Transverse colon (tissue), 4 donors: ENCODE results near the gene P4HTM.

Source experiments
- POLR2A ChIP-seq: fragments of 450-650 bp; IDR thresholded peaks from one replicate; pipeline ENCODE4 v1.6.1; 2016; ENCODE audit warnings: antibody characterized with exemption, mild to moderate bottlenecking, moderate library complexity
- POLR2AphosphoS5 ChIP-seq, 3 donors: sonication (generic); formaldehyde crosslinking; IDR thresholded peaks; one replicate each; pipeline ENCODE4 v1.6.1; 2016; ENCODE audit warnings: antibody characterized with exemption in 3 of 3
- TF ChIP-seq, protein P1 (sequence below), 5 experiments: fragments of 200-600 bp in 3 of 5; fragments of 450-650 bp in 2 of 5; sonication (generic) in 3 of 5; IDR thresholded peaks; 1 replicate in 2 of 5; 2 replicates in 3 of 5; pipeline ENCODE4 v1.5.1; 2016 to 2017; ENCODE audit warnings: antibody characterized with exemption in 5 of 5, inconsistent platforms in 3 of 5, mild to moderate bottlenecking in 2 of 5, moderate library complexity in 1 of 5

GRCh38 chr3:49020330-49021212, 30.5 kb downstream of the P4HTM start:
- no peak for TF ChIP-seq POLR2A
- TF ChIP-seq, protein P1, sequence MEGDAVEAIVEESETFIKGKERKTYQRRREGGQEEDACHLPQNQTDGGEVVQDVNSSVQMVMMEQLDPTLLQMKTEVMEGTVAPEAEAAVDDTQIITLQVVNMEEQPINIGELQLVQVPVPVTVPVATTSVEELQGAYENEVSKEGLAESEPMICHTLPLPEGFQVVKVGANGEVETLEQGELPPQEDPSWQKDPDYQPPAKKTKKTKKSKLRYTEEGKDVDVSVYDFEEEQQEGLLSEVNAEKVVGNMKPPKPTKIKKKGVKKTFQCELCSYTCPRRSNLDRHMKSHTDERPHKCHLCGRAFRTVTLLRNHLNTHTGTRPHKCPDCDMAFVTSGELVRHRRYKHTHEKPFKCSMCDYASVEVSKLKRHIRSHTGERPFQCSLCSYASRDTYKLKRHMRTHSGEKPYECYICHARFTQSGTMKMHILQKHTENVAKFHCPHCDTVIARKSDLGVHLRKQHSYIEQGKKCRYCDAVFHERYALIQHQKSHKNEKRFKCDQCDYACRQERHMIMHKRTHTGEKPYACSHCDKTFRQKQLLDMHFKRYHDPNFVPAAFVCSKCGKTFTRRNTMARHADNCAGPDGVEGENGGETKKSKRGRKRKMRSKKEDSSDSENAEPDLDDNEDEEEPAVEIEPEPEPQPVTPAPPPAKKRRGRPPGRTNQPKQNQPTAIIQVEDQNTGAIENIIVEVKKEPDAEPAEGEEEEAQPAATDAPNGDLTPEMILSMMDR (IDR thresholded peaks at IDR 0.05): no peak
- TF ChIP-seq POLR2AphosphoS5 (IDR thresholded peaks at IDR 0.05): peak in 1 of 3 donors; percentile 19
